Measurements from ENCODE around the gene ARSG.
A peak's percentile ranks its signal among the peaks of the same experiment; 100 is the strongest.

The ARSG gene

GRCh38 chr17:68377771-68378267 lies 86.5 kb downstream of the ARSG start:
- no peak for TF ChIP-seq CTCF (IDR thresholded peaks at IDR 0.05; ENCODE audit: low read depth, low read length)
- H3K4me3 ChIP-seq (ENCODE audit: low read depth, low read length), result 0 out of 2 replicates have a peak overlapping the region, but pooled peaks have one; percentile 5

- H3K4me3 ChIP-seq (ENCODE audit: low read depth, low read length), result peak overlapping the region; percentile 7; the same call in 1 of the 2 replicates
- no peak for TF ChIP-seq CTCF (IDR thresholded peaks at IDR 0.05; ENCODE audit: low read depth, low read length)
Measured at GRCh38 chr17:68378268-68379176, 87.2 kb downstream of the ARSG start.

DNA sequence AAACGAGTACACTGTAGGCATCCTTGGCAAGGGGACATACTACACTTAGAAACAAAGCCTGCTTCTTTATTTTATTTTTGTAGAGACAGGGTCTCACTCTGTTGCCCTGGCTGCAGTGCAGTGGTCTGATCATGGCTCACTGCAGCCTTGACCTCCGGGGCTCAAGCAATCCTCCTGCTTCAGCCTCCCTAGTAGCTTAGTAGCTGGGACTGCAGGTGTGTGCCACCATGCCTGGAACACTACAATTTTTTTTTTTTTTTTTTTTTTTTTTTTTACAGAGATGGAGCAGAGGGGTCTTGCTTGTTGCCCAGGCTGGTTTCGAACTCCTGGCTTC lies 87.8 kb downstream of the ARSG start:
- TF ChIP-seq CTCF (IDR thresholded peaks at IDR 0.05; ENCODE audit: low read depth, low read length), result no peak
- no peak overlapping the region for H3K4me3 ChIP-seq (ENCODE audit: low read depth, low read length)

DNA sequence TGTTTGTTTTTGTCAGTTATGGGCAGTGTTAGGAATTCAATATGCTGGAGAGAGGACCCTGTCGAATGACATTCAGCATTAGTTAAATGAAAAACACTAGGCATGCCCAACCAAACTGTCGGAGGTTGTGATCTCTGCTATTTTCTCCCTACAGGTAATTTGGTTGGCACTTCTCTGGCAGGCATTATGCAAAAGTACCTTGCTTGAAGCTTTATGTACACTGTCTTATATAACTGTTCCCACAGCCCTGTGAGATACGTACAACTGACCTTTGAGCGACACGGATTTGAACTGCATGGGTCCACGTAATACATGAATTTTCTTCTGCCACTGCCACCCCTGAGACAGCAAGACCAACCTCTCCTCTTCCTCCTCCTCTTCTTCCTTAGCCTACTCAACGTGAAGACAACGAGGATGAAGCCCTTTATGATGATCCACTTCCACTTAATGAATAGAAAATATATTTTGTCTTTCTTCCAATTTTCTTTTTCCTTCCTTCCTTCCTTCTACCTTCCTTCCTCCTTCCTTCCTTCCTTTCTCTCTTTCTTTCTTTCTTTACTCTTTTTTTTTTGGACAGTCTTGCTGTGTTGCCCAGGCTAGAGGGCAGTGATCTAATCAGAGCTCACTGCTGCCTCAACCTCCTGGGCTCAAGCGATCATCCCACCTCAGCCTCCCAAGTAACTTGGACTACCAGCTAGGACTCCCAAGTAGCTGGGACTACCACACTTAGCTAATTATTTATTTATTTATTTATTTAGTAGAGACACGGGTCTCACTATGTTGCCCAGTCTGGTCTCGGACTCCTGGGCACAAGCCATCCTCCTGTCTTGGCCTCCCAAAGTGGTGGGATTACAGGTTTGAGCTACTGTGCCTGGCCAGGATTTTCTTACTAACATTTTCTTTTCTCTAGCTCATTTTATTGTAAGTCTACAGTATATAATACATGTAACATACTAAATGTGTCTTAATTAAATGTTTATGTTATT lies 88.7 kb downstream of the ARSG start:
- no peak for TF ChIP-seq CTCF (IDR thresholded peaks at IDR 0.05; ENCODE audit: low read depth, low read length)
- H3K4me3 ChIP-seq (ENCODE audit: low read depth, low read length), result no peak overlapping the region

- no peak for TF ChIP-seq CTCF (IDR thresholded peaks at IDR 0.05; ENCODE audit: low read depth, low read length)
- 0 out of 2 replicates have a peak overlapping the region, but pooled peaks have one; percentile 5 for H3K4me3 ChIP-seq (ENCODE audit: low read depth, low read length)
Measured at GRCh38 chr17:68381076-68381900, 90.0 kb downstream of the ARSG start.

- no peak overlapping the region for H3K4me3 ChIP-seq (ENCODE audit: low read depth, low read length)
- TF ChIP-seq CTCF (IDR thresholded peaks at IDR 0.05; ENCODE audit: low read depth, low read length), result no peak
Measured at GRCh38 chr17:68382582-68383085, 91.3 kb downstream of the ARSG start.

Data from WI38 (cell line).